SK-N-MC (cell line): ENCODE results near the gene PDZD4.

Source experiments
- EZH2 ChIP-seq: fragments of 200-600 bp; sonication (generic); IDR thresholded peaks from one replicate; pipeline ENCODE4 v1.6.1; 2017; ENCODE audit warnings: antibody characterized with exemption
- POLR2AphosphoS5 ChIP-seq: IDR thresholded peaks from 2 replicates; pipeline ENCODE4 v1.6.1; 2012; ENCODE audit warnings: mild to moderate bottlenecking, low read depth, low read length, borderline replicate concordance

GRCh38 chrX:153827903-153828302 lies 2.4 kb downstream of the PDZD4 start:
- no peak for TF ChIP-seq EZH2
- TF ChIP-seq POLR2AphosphoS5 = no peak
